ENCODE results near the gene TIAM2.

The TIAM2 gene

DNA sequence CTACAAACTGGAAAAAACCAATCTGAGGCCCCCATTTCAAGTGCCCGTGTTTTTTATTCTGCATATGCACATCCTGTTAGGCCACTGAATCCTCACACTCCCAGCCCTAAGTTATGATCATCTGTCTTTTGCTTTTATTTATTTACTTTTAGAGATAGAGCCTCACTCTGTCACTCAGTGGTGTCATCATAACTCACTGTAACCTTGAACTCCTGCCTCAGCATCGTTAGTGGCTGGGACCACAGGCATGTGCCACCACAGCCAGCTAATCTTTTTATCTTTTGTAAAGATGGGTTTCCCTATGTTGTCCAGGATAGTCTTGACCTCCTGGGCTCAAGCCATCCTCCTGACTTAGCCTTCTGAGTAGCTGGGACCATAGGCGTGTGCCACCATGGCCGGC lies 239.1 kb downstream of the TIAM2 start:
- no peaks in the 10 kb centered on the region for H3K27me3 ChIP-seq (ENCODE audit: control insufficient read depth in 5 of 5, insufficient read depth in 4 of 5, low read length in 5 of 5)
- no peak overlapping the region for H3K27ac ChIP-seq (ENCODE audit: low read depth, low read length)
- H3K4me3 ChIP-seq (ENCODE audit: low read depth in 1 of 5, low read length in 5 of 5), result no peak overlapping the region
- no peaks in the 10 kb centered on the region for H3K36me3 ChIP-seq (ENCODE audit: control insufficient read depth in 5 of 5, insufficient read depth in 5 of 5, low read length in 5 of 5)
- peaks cover 0 to 3% (median 0%) of the 10 kb centered on the region in 5 donors for H3K9me3 ChIP-seq (ENCODE audit: control insufficient read depth in 5 of 5, low read length in 5 of 5)
- no peak overlapping the region for H3K9ac ChIP-seq (ENCODE audit: low read length in 5 of 5)
- H3K4me1 ChIP-seq (ENCODE audit: control insufficient read depth in 5 of 5, insufficient read depth in 5 of 5, low read length in 5 of 5), result no peaks in the 10 kb centered on the region

DNA sequence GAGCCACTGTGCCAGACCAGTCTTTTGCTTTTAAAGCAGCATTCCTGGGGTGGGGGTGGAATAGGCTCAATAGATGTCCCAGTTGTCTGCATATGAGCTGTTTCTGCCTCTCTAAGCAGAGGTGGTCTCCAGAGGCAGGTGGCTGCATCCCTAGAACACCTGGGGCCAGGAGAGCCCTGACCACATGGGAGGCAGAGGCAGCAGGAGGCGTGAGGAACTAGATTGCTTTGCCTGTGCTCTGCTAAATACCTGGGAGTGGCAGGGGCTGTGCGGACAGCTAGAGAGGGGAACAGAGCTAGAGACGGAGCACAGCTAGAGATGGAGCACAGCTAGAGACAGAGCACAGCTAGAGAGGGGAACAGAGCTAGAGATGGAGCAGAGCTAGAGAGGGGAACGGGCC lies 239.6 kb downstream of the TIAM2 start:
- H3K27ac ChIP-seq (ENCODE audit: low read depth, low read length), result no peak overlapping the region
- H3K4me3 ChIP-seq (ENCODE audit: low read depth in 1 of 5, low read length in 5 of 5), result no peak overlapping the region
- H3K27me3 ChIP-seq (ENCODE audit: control insufficient read depth in 5 of 5, insufficient read depth in 4 of 5, low read length in 5 of 5), result peaks cover 0 to 3% (median 0%) of the 10 kb centered on the region in 5 donors
- peaks cover 0 to 3% (median 0%) of the 10 kb centered on the region in 5 donors for H3K9me3 ChIP-seq (ENCODE audit: control insufficient read depth in 5 of 5, low read length in 5 of 5)
- no peak overlapping the region for H3K9ac ChIP-seq (ENCODE audit: low read length in 5 of 5)
- no peaks in the 10 kb centered on the region for H3K4me1 ChIP-seq (ENCODE audit: control insufficient read depth in 5 of 5, insufficient read depth in 5 of 5, low read length in 5 of 5)
- no peaks in the 10 kb centered on the region for H3K36me3 ChIP-seq (ENCODE audit: control insufficient read depth in 5 of 5, insufficient read depth in 5 of 5, low read length in 5 of 5)

DNA sequence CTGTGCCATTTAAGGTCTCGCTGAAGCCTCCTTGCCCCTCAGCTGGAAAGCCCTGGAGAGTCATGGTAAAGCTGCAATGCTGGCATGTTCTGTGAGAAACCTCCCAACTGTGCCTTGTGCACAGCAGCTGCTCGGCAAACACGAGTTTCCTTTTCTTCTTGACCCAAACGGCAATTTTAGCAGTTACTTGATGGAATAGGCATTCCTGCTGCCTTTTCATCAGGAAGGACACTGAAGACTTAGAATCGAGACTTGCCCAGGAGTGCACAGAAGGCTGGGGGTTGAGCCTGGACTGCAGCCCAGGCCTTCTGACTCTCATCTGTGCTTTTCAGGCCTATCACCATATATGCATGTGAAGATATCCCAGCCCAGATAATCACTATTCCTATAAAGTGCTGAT lies 240.0 kb downstream of the TIAM2 start:
- Histone ChIP-seq H3K27me3 (ENCODE audit: control insufficient read depth in 5 of 5, insufficient read depth in 4 of 5, low read length in 5 of 5) (peaks cover 0 to 3% (median 0%) of the 10 kb centered on the region in 5 donors), H3K36me3 (ENCODE audit: control insufficient read depth in 5 of 5, insufficient read depth in 5 of 5, low read length in 5 of 5) (no peaks in the 10 kb centered on the region), H3K4me3 (ENCODE audit: low read depth in 1 of 5, low read length in 5 of 5) (no peak overlapping the region), H3K27ac (ENCODE audit: low read depth, low read length) (no peak overlapping the region), H3K9ac (ENCODE audit: low read length in 5 of 5) (no peak overlapping the region), H3K4me1 (ENCODE audit: control insufficient read depth in 5 of 5, insufficient read depth in 5 of 5, low read length in 5 of 5) (no peaks in the 10 kb centered on the region), H3K9me3 (ENCODE audit: control insufficient read depth in 5 of 5, low read length in 5 of 5) (peaks cover 0 to 3% (median 0%) of the 10 kb centered on the region in 5 donors)

DNA sequence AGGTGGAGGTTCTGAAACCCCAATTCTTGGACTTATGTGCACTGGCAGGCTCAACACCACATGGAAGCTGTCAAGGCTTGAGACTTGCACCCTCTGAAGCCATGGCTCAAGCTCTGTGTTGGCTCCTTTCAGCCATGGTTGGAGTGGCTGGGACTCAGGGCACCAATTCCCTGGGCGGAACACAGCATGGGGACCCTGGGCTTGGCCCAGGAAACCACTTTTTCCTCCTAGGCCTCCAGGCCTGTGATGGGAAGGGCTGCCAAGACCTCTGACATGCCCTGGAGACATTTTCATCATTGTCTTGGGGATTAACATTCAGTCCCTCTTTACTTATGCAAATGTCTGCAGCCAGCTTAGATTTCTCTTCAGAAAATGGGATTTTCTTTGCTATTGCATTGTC lies 242.5 kb downstream of the TIAM2 start:
- no peaks in the 10 kb centered on the region for H3K4me1 ChIP-seq (ENCODE audit: control insufficient read depth in 5 of 5, insufficient read depth in 5 of 5, low read length in 5 of 5)

DNA sequence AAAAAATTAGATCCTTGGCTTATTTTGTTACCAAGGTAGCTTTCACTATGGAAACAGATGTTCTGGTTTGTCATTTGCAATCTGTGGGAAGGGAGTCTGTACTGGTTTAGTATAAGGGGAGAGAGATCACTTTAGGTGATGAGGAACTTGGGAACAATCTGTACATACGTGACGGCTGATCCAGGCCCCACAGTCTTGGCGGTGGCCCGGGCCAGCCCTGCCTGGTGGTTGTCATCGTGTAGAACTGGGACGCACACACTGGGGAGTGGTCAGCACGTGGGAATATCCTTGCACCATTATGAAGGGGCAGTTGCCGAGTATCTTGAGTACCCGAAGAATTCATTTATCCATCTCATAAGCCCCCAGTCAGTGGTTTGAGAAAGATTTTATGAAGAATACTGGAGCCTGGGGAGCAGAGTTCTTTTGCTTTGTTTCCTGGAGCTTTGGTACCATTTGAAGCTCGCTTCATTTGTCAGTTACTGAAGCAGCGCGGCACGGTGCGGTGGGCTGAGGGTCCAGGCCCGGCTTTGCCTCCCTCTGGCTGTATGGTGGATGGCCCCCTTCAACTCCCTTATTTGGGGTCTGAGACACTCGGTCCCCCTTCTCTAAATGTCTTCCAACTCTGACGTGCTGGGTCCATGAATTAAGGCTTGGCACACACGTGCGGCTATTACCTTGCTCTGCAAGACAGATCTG lies 245.9 kb downstream of the TIAM2 start:
- H3K4me1 ChIP-seq (ENCODE audit: control insufficient read depth in 5 of 5, insufficient read depth in 5 of 5, low read length in 5 of 5), result no peaks in the 10 kb centered on the region
- H3K27me3 ChIP-seq (ENCODE audit: control insufficient read depth in 5 of 5, insufficient read depth in 4 of 5, low read length in 5 of 5), result peaks cover 0 to 3% (median 0%) of the 10 kb centered on the region in 5 donors
- no peak overlapping the region for H3K4me3 ChIP-seq (ENCODE audit: low read depth in 1 of 5, low read length in 5 of 5)
- H3K9ac ChIP-seq (ENCODE audit: low read length in 5 of 5), result no peak overlapping the region
- no peaks in the 10 kb centered on the region for H3K36me3 ChIP-seq (ENCODE audit: control insufficient read depth in 5 of 5, insufficient read depth in 5 of 5, low read length in 5 of 5)
- peaks cover 0 to 3% (median 0%) of the 10 kb centered on the region in 5 donors for H3K9me3 ChIP-seq (ENCODE audit: control insufficient read depth in 5 of 5, low read length in 5 of 5)
- no peak overlapping the region for H3K27ac ChIP-seq (ENCODE audit: low read depth, low read length)

More for the DNA sequence above, 242.5 kb downstream of the TIAM2 start:
- H3K9ac ChIP-seq (ENCODE audit: low read length in 5 of 5), result no peak overlapping the region
- H3K4me3 ChIP-seq (ENCODE audit: low read depth in 1 of 5, low read length in 5 of 5), result no peak overlapping the region
- H3K27me3 ChIP-seq (ENCODE audit: control insufficient read depth in 5 of 5, insufficient read depth in 4 of 5, low read length in 5 of 5), result peaks cover 0 to 3% (median 0%) of the 10 kb centered on the region in 5 donors
- no peaks in the 10 kb centered on the region for H3K36me3 ChIP-seq (ENCODE audit: control insufficient read depth in 5 of 5, insufficient read depth in 5 of 5, low read length in 5 of 5)
- no peak overlapping the region for H3K27ac ChIP-seq (ENCODE audit: low read depth, low read length)
- peaks cover 0 to 3% (median 0%) of the 10 kb centered on the region in 5 donors for H3K9me3 ChIP-seq (ENCODE audit: control insufficient read depth in 5 of 5, low read length in 5 of 5)

DNA sequence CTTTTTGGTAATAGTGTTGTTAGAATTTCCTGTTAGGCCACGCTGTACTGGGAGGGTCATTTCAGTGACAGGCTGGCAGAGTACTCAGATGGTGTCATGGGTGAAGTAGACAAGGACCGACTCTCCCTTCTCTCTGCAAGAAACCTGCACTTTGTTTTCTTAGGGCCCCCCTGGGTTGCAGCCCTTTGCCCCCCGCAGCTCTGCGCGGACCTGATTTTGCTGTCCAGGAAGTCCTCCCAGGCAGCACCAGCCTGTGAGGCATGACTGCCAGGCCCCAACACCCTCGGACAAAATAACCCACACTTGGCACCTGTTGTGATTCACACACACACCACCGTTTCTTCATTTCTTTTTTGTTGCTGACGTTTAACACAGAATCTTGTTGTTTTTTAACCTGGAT lies 246.9 kb downstream of the TIAM2 start:
- H3K27ac ChIP-seq (ENCODE audit: low read depth, low read length), result no peak overlapping the region

DNA sequence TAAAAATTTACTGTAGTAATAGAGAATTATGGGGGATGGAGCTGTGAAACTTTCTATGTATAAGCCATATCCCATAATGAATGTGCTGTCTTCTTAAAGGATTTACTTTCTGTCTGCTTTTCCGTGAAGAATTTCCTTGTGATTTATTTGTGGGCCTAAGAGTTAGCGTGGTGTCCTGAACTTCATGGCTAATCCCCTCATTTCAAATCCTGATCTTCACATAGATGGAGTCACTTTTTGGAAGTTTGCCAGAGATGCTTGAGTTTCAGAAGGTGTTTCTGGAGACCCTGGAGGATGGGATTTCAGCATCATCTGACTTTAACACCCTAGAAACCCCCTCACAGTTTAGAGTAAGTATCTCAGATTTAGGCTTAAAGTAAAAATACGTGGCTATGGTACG lies 249.3 kb downstream of the TIAM2 start:
- Histone ChIP-seq H3K9ac (ENCODE audit: low read length in 5 of 5) (no peak overlapping the region), H3K36me3 (ENCODE audit: control insufficient read depth in 5 of 5, insufficient read depth in 5 of 5, low read length in 5 of 5) (no peaks in the 10 kb centered on the region), H3K9me3 (ENCODE audit: control insufficient read depth in 5 of 5, low read length in 5 of 5) (no peaks in the 10 kb centered on the region), H3K4me1 (ENCODE audit: control insufficient read depth in 5 of 5, insufficient read depth in 5 of 5, low read length in 5 of 5) (peaks cover 0 to 5% (median 0%) of the 10 kb centered on the region in 5 donors), H3K27ac (ENCODE audit: low read depth, low read length) (no peak overlapping the region), H3K27me3 (ENCODE audit: control insufficient read depth in 5 of 5, insufficient read depth in 4 of 5, low read length in 5 of 5) (peaks cover 0 to 3% (median 0%) of the 10 kb centered on the region in 5 donors), H3K4me3 (ENCODE audit: low read depth in 1 of 5, low read length in 5 of 5) (no peak overlapping the region)

More for the DNA sequence above, 246.9 kb downstream of the TIAM2 start:
- Histone ChIP-seq H3K4me3 (ENCODE audit: low read depth in 1 of 5, low read length in 5 of 5) (no peak overlapping the region), H3K27me3 (ENCODE audit: control insufficient read depth in 5 of 5, insufficient read depth in 4 of 5, low read length in 5 of 5) (peaks cover 0 to 3% (median 0%) of the 10 kb centered on the region in 5 donors), H3K9ac (ENCODE audit: low read length in 5 of 5) (no peak overlapping the region), H3K36me3 (ENCODE audit: control insufficient read depth in 5 of 5, insufficient read depth in 5 of 5, low read length in 5 of 5) (no peaks in the 10 kb centered on the region), H3K9me3 (ENCODE audit: control insufficient read depth in 5 of 5, low read length in 5 of 5) (peaks cover 0 to 3% (median 0%) of the 10 kb centered on the region in 5 donors), H3K4me1 (ENCODE audit: control insufficient read depth in 5 of 5, insufficient read depth in 5 of 5, low read length in 5 of 5) (no peaks in the 10 kb centered on the region)

DNA sequence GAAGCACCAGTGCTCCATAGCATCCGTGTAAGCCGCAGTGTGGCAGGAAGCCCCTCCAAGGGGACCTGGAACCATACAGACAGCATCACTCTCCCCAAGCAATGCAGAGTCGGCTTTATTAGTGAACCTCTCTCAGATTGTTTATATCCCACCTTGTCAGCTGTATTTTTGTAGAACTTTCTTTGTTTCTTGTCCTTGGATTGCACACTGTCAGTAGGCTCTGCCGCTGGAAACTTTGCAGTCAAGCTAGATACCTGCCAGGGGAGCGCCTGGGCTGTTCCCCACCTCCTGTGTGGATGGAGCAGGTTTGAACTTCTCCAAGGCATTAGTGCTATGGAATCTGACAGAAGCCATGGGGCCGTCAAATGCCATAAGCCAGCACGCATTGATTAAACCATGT lies 250.1 kb downstream of the TIAM2 start:
- peaks cover 0 to 5% (median 0%) of the 10 kb centered on the region in 5 donors for H3K4me1 ChIP-seq (ENCODE audit: control insufficient read depth in 5 of 5, insufficient read depth in 5 of 5, low read length in 5 of 5)
- H3K4me3 ChIP-seq (ENCODE audit: low read depth in 1 of 5, low read length in 5 of 5), result no peak overlapping the region
- H3K9ac ChIP-seq (ENCODE audit: low read length in 5 of 5), result no peak overlapping the region
- H3K9me3 ChIP-seq (ENCODE audit: control insufficient read depth in 5 of 5, low read length in 5 of 5), result no peaks in the 10 kb centered on the region
- H3K27me3 ChIP-seq (ENCODE audit: control insufficient read depth in 5 of 5, insufficient read depth in 4 of 5, low read length in 5 of 5), result peaks cover 0 to 3% (median 0%) of the 10 kb centered on the region in 5 donors
- H3K36me3 ChIP-seq (ENCODE audit: control insufficient read depth in 5 of 5, insufficient read depth in 5 of 5, low read length in 5 of 5), result no peaks in the 10 kb centered on the region
- no peak overlapping the region for H3K27ac ChIP-seq (ENCODE audit: low read depth, low read length)

DNA sequence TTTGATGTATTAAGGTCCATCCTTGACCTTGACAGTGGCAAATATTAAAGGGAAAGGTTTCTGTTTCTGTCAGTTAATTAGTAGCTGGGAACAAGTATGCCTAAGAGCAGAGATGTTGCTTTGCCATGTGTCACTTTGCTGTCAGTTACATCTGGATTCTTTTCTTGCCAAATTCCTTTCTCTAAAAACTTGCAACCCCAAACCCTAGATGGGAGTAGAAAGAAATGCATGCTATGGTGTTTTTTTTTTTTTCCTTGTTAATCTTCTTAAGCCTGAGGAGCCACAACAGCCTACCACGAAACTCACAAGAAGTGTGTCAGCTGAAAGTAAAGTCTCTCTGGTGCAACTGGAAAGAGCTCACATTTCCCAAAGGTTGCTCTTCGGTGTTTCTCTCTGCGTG lies 250.7 kb downstream of the TIAM2 start:
- Histone ChIP-seq H3K9ac (ENCODE audit: low read length in 5 of 5) (no peak overlapping the region), H3K27ac (ENCODE audit: low read depth, low read length) (no peak overlapping the region), H3K4me1 (ENCODE audit: control insufficient read depth in 5 of 5, insufficient read depth in 5 of 5, low read length in 5 of 5) (peaks cover 0 to 5% (median 0%) of the 10 kb centered on the region in 5 donors), H3K36me3 (ENCODE audit: control insufficient read depth in 5 of 5, insufficient read depth in 5 of 5, low read length in 5 of 5) (peaks cover 0 to 4% (median 0%) of the 10 kb centered on the region in 5 donors), H3K4me3 (ENCODE audit: low read depth in 1 of 5, low read length in 5 of 5) (no peak overlapping the region), H3K27me3 (ENCODE audit: control insufficient read depth in 5 of 5, insufficient read depth in 4 of 5, low read length in 5 of 5) (peaks cover 0 to 3% (median 0%) of the 10 kb centered on the region in 5 donors), H3K9me3 (ENCODE audit: control insufficient read depth in 5 of 5, low read length in 5 of 5) (no peaks in the 10 kb centered on the region)

DNA sequence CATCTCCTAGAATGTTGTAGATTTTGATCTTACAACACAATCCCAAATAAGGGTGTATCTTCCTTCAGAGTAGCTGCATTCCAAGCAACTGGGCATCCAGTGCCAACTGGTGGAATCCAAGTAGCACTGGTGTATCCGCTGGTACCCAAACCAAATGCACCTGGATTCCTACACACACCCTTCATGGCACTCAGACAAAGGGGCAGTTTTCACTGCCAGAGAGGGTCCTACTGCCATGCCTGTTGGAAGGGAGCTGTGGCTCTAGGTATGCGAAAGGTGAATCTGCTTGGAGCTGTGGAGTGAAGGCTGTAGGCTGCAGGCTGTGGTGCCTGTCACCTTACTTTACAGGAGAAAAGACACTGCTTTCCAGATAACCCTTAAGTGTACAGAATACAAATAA lies 251.7 kb downstream of the TIAM2 start:
- Histone ChIP-seq H3K27me3 (ENCODE audit: control insufficient read depth in 5 of 5, insufficient read depth in 4 of 5, low read length in 5 of 5) (peaks cover 0 to 3% (median 0%) of the 10 kb centered on the region in 5 donors), H3K9ac (ENCODE audit: low read length in 5 of 5) (no peak overlapping the region), H3K4me3 (ENCODE audit: low read depth in 1 of 5, low read length in 5 of 5) (no peak overlapping the region), H3K27ac (ENCODE audit: low read depth, low read length) (no peak overlapping the region), H3K9me3 (ENCODE audit: control insufficient read depth in 5 of 5, low read length in 5 of 5) (no peaks in the 10 kb centered on the region), H3K36me3 (ENCODE audit: control insufficient read depth in 5 of 5, insufficient read depth in 5 of 5, low read length in 5 of 5) (peaks cover 0 to 4% (median 0%) of the 10 kb centered on the region in 5 donors), H3K4me1 (ENCODE audit: control insufficient read depth in 5 of 5, insufficient read depth in 5 of 5, low read length in 5 of 5) (peaks cover 0 to 5% (median 0%) of the 10 kb centered on the region in 5 donors)

Data from subcutaneous abdominal adipose tissue (tissue), 5 donors.